NCI-H345 treated with DMSO at 0.1 percent for 48 hours (cell line): ENCODE data around the gene TNKS2.
"Not testable (repeated sequence)": the region's sequence is repeated elsewhere in the genome, so short reads cannot be mapped to it uniquely, and the experiment has no call there.

Experiments
- DNase-seq: peaks from one replicate; lab custom pipeline; 2025; ENCODE audit not compliant: unreplicated experiment; lab: John Stamatoyannopoulos, UW

Gene TNKS2

GRCh38 chr10:91796331-91797047 lies 1.7 kb upstream of the TNKS2 start:
- no peak for DNase-seq

GRCh38 chr10:91797048-91797690 lies 1.1 kb upstream of the TNKS2 start:
- no peak for DNase-seq

DNA sequence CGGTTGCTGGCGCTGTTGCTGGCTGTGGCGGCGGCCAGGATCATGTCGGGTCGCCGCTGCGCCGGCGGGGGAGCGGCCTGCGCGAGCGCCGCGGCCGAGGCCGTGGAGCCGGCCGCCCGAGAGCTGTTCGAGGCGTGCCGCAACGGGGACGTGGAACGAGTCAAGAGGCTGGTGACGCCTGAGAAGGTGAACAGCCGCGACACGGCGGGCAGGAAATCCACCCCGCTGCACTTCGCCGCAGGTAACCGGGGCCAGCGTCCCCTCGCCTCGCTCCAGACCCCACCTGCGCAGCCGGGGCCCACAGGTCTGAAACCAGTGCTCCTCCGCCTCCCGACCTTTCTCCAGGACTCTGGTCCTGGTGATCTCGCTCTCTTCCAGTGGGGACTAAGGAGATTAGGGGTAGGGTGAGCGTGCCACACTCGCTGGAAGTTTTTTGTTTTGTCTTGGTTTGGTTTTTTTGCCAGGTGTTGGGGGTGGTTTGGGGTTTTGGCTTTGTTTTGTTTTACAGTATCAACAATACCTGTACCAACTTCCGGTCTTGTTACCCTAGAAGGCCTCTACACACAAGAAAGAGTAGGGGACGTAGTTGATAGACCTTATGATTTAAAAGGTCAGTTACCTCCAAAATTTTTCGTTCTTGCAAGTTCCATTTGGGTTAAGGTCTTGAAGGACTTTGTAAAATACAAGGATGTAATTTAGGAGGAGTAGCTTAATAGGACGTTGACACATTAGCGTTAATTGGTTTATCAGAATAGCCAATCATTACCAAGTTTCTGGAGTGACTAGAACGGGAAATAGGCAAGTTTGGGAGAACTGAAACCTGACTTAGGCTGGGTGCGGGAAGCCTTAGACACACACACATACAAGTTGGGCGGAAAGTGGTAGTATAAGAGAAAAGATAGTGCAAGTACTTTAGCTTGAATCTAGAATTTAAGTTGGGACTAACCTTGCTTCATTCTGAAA lies 704 bp downstream of the TNKS2 start:
- no peak for DNase-seq

DNA sequence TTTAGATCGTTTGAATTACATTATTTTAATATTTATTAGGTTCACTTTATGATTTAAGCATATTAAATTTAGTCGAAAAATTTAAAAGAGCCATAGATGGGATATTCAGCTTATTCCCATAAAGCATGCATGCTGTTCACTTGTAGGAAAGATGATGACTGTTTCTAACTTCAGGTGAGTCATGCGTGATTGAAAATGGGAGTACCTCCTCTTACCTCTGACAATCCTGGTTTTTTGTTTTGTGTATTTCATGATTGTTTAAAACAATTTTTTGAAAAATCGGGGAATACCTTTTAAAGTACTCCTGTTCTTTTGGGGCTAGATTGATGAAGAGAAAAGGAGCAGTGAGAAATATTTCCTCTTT lies 1.4 kb downstream of the TNKS2 start:
- no peak for DNase-seq

- no peak for DNase-seq
These were observed 2.0 kb downstream of the TNKS2 start for GRCh38 chr10:91800182-91800581.

GRCh38 chr10:91800756-91801155 lies 2.5 kb downstream of the TNKS2 start:
- no peak for DNase-seq

- DNase-seq = no peak
These were observed 5.3 kb downstream of the TNKS2 start for GRCh38 chr10:91803386-91804125.

- DNase-seq = no peak
These were observed 5.9 kb downstream of the TNKS2 start for GRCh38 chr10:91804126-91804510.

GRCh38 chr10:91805110-91805838 lies 7.0 kb downstream of the TNKS2 start:
- no peak for DNase-seq

- not testable (repeated sequence) for DNase-seq
These were observed 9.0 kb downstream of the TNKS2 start for GRCh38 chr10:91807264-91807663.

GRCh38 chr10:91813251-91813650 lies 15.0 kb downstream of the TNKS2 start:
- no peak for DNase-seq

DNA sequence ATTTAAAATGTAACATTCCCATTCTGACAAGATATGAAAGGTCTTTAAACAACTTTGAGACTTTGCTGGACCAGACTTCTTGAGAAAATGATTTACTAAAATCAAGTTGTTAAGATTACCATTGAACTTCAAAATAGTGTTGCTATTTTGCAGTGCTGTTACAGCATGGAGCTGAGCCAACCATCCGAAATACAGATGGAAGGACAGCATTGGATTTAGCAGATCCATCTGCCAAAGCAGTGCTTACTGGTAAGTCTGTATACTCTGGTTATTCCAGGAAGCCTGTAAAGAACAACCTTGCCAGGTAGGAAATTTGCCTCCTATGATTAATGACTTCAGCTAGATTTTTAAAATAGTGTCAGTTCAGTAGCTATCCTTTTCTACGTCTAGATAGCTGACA lies 18.8 kb downstream of the TNKS2 start:
- no peak for DNase-seq

- no peak for DNase-seq
These were observed 21.9 kb downstream of the TNKS2 start for GRCh38 chr10:91820144-91820543.

- no peak for DNase-seq
These were observed 25.9 kb downstream of the TNKS2 start for GRCh38 chr10:91824076-91824475.

DNA sequence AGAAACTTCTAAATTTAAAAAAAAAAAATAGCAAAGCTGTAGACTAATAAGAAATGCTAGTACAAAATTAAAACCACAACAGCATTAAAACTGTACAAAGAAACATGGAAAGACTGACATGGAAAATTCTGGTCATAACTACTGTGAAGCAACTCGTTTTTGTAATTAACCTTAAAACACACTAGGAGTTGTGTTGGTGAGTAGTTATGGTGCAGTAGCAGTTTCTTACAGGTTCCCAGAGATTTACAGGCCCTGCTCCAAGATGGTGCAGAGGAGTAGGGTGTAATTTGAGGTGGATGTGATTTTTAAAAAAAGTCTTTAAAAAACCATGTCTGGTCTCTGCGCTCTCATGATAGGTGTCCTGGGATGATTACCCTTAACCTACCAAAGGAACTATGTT lies 31.0 kb downstream of the TNKS2 start:
- DNase-seq = no peak

DNA sequence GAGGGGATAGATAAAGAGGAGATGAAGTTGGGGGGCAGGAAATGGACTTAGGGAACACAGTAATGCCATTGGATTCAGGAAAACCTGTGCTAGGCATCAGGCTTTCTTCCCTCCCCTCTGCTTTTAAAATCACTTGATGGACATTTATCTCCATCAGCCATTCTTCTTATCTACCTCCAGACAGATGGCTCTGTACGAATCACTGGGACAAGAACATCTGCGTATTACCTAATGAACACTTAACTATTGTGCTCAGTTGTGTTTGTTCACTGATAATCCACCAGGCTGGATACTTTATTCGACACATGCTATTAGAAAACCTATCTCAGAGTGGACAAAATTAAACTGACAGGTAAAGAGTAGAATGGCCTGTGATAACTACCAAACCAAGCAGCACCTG lies 40.0 kb downstream of the TNKS2 start:
- no peak for DNase-seq

DNA sequence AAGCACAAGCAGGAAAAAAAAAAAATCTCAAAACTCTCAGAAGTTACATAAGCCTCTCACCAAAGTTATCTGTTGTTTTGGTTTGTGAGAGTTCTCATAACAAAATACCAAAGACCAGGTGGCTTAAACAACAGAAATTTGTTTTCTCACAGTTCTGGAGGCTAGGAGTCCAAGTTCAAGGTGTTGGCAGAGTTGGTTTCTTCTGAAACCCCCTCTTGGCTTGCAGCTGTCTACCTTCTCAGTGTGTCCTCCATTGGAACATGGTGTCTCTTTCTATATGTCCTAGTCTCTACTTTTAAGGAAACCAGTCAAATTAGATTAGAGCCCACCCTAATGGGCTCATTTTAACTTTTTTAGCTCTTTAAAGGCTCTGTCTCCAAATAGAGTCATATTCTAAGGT lies 44.9 kb downstream of the TNKS2 start:
- no peak for DNase-seq

GRCh38 chr10:91856637-91857036 lies 58.4 kb downstream of the TNKS2 start:
- no peak for DNase-seq

- DNase-seq = no peak
These were observed 62.7 kb downstream of the TNKS2 start for GRCh38 chr10:91860885-91861284.

DNA sequence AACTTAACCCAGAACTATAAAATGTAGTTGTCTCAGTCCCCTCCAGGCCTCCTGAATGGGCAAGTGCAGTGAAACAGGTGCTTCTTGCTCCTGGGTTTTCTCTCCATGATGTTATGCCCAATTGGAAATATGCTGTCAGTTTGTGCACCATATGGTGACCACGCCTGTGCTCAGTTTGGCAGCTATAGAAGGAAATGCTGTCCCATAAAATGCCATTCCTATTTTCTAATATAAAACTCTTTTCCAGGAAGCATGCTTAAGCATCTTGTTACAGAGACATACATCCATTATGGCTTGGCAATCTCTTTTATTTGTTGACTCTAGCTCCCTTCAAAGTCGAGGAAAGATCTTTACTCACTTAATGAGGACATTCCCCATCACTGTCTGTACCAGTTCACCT lies 65.9 kb downstream of the TNKS2 start:
- no peak for DNase-seq
